ENCODE results near the gene FARP2. TPM values are rescaled to one million over a fixed set of nuclear protein-coding genes. Genes with fewer than 3 reads are reported as not detected.
"Not testable (repeated sequence)": the region's sequence is repeated elsewhere in the genome, so short reads cannot be mapped to it uniquely, and the experiment has no call there.

Gene FARP2
- total and polyA plus RNA-seq, 2 experiments from 2014 or later = 16.0 to 22.6 TPM

- TF ChIP-seq, protein P1, sequence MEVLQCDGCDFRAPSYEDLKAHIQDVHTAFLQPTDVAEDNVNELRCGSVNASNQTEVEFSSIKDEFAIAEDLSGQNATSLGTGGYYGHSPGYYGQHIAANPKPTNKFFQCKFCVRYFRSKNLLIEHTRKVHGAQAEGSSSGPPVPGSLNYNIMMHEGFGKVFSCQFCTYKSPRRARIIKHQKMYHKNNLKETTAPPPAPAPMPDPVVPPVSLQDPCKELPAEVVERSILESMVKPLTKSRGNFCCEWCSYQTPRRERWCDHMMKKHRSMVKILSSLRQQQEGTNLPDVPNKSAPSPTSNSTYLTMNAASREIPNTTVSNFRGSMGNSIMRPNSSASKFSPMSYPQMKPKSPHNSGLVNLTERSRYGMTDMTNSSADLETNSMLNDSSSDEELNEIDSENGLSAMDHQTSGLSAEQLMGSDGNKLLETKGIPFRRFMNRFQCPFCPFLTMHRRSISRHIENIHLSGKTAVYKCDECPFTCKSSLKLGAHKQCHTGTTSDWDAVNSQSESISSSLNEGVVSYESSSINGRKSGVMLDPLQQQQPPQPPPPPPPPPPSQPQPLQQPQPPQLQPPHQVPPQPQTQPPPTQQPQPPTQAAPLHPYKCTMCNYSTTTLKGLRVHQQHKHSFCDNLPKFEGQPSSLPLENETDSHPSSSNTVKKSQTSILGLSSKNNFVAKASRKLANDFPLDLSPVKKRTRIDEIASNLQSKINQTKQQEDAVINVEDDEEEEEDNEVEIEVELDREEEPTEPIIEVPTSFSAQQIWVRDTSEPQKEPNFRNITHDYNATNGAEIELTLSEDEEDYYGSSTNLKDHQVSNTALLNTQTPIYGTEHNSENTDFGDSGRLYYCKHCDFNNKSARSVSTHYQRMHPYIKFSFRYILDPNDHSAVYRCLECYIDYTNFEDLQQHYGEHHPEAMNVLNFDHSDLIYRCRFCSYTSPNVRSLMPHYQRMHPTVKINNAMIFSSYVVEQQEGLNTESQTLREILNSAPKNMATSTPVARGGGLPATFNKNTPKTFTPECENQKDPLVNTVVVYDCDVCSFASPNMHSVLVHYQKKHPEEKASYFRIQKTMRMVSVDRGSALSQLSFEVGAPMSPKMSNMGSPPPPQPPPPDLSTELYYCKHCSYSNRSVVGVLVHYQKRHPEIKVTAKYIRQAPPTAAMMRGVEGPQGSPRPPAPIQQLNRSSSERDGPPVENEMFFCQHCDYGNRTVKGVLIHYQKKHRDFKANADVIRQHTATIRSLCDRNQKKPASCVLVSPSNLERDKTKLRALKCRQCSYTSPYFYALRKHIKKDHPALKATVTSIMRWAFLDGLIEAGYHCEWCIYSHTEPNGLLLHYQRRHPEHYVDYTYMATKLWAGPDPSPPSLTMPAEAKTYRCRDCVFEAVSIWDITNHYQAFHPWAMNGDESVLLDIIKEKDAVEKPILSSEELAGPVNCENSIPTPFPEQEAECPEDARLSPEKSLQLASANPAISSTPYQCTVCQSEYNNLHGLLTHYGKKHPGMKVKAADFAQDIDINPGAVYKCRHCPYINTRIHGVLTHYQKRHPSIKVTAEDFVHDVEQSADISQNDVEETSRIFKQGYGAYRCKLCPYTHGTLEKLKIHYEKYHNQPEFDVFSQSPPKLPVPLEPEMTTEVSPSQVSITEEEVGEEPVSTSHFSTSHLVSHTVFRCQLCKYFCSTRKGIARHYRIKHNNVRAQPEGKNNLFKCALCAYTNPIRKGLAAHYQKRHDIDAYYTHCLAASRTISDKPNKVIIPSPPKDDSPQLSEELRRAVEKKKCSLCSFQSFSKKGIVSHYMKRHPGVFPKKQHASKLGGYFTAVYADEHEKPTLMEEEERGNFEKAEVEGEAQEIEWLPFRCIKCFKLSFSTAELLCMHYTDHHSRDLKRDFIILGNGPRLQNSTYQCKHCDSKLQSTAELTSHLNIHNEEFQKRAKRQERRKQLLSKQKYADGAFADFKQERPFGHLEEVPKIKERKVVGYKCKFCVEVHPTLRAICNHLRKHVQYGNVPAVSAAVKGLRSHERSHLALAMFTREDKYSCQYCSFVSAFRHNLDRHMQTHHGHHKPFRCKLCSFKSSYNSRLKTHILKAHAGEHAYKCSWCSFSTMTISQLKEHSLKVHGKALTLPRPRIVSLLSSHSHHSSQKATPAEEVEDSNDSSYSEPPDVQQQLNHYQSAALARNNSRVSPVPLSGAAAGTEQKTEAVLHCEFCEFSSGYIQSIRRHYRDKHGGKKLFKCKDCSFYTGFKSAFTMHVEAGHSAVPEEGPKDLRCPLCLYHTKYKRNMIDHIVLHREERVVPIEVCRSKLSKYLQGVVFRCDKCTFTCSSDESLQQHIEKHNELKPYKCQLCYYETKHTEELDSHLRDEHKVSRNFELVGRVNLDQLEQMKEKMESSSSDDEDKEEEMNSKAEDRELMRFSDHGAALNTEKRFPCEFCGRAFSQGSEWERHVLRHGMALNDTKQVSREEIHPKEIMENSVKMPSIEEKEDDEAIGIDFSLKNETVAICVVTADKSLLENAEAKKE (CRISPR knock-in tag; IDR thresholded peaks at IDR 0.05) = no peak
- TF ChIP-seq ETS1 (IDR thresholded peaks at IDR 0.05) (no peak), EZH2 (IDR thresholded peaks at IDR 0.05; ENCODE audit: low read depth, unreplicated experiment) (no peak)
- TF ChIP-seq, protein P2, sequence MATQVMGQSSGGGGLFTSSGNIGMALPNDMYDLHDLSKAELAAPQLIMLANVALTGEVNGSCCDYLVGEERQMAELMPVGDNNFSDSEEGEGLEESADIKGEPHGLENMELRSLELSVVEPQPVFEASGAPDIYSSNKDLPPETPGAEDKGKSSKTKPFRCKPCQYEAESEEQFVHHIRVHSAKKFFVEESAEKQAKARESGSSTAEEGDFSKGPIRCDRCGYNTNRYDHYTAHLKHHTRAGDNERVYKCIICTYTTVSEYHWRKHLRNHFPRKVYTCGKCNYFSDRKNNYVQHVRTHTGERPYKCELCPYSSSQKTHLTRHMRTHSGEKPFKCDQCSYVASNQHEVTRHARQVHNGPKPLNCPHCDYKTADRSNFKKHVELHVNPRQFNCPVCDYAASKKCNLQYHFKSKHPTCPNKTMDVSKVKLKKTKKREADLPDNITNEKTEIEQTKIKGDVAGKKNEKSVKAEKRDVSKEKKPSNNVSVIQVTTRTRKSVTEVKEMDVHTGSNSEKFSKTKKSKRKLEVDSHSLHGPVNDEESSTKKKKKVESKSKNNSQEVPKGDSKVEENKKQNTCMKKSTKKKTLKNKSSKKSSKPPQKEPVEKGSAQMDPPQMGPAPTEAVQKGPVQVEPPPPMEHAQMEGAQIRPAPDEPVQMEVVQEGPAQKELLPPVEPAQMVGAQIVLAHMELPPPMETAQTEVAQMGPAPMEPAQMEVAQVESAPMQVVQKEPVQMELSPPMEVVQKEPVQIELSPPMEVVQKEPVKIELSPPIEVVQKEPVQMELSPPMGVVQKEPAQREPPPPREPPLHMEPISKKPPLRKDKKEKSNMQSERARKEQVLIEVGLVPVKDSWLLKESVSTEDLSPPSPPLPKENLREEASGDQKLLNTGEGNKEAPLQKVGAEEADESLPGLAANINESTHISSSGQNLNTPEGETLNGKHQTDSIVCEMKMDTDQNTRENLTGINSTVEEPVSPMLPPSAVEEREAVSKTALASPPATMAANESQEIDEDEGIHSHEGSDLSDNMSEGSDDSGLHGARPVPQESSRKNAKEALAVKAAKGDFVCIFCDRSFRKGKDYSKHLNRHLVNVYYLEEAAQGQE (IDR thresholded peaks at IDR 0.05; ENCODE audit: unreplicated experiment) = no peak
Observed at GRCh38 chr2:241505781-241506201, 149.7 kb downstream of the FARP2 start (continued).

DNA sequence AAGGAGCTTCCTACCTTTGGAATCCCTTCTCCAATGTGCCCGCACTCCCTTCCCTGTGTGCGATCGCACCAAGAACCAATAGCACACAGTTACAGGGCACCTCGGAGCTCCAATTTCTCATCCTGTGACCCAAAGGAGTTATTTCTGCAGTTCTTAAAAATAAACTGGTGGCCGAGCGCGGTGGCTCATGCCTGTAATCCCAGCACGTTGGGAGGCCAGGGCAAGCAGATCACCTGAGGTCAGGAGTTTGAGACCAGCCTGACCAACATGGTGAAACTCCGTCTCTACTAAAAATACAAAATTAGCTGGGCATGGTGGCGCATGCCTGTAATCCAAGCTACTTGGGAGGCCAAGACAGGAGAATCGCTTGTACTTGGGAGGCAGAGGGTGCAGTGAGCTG lies 150.2 kb downstream of the FARP2 start:
- Mint-ChIP-seq H3K4me3 (peak overlapping the region; percentile 90; the same call in 1 of the 3 replicates), H3K27me3 (ENCODE audit: insufficient read depth, low read depth, poor library complexity) (peaks cover 19% of the 10 kb centered on the region), H3K4me1 (peaks cover 16% of the 10 kb centered on the region), H3K36me3 (ENCODE audit: low read depth) (peaks cover 24% of the 10 kb centered on the region)
- not testable (repeated sequence) for H3K36me3 ChIP-seq (ENCODE audit: insufficient read depth); H3K9me3 Mint-ChIP-seq; ATAC-seq; H3K27ac ChIP-seq (ENCODE audit: low read depth); H2AFZ ChIP-seq; H3F3A ChIP-seq (replicated peaks; ENCODE audit: low read depth); H3K27me3 ChIP-seq (ENCODE audit: insufficient read depth); H3K9me2 ChIP-seq (ENCODE audit: insufficient read depth); H3K27ac Mint-ChIP-seq; DNase-seq (ENCODE audit: low spot score)
- peak overlapping the region; percentile 93; the same call in 1 of the 2 replicates for H3K4me2 ChIP-seq
- peaks cover 61% of the 10 kb centered on the region for H3K79me2 ChIP-seq (replicated peaks; ENCODE audit: insufficient read depth)
- H4K20me1 ChIP-seq (replicated peaks; ENCODE audit: insufficient read depth) = peaks cover 34% of the 10 kb centered on the region
- peaks cover 16% of the 10 kb centered on the region for H3K4me1 ChIP-seq (ENCODE audit: insufficient read depth)
- peak overlapping the region; percentile 94 for H3K4me3 ChIP-seq

Measured in GM23338 (cell line).